ENCODE measurements around the gene NFATC4. TPM values are rescaled to one million over a fixed set of nuclear protein-coding genes. Genes with fewer than 3 reads are reported as not detected.

The NFATC4 gene
- total RNA-seq, 1 donor from 2014 or later, result 42.5 TPM

GRCh38 chr14:24335461-24336171, 32.4 kb upstream of the NFATC4 start:
- Histone ChIP-seq H3K27ac (peak overlapping the region; percentile 44), H3K36me3 (no peaks in the 10 kb centered on the region), H3K4me1 (peaks cover 57% of the 10 kb centered on the region), H3K9me3 (no peaks in the 10 kb centered on the region), H3K4me3 (peak overlapping the region; percentile 51), H3K27me3 (peaks cover 10% of the 10 kb centered on the region)
- no peak for TF ChIP-seq CTCF (IDR thresholded peaks at IDR 0.05)
- ATAC-seq (no peak), DNase-seq (peak; percentile 31)
- intact Hi-C loops (cut with DNase I), result no loop called here

- H3K4me1 ChIP-seq, result peaks cover 48% of the 10 kb centered on the region
- ATAC-seq (no peak), DNase-seq (no peak)
- intact Hi-C loops (cut with DNase I), result no loop called here
- H3K4me3 ChIP-seq, result no peak overlapping the region
- H3K27me3 ChIP-seq, result peaks cover 10% of the 10 kb centered on the region
- H3K9me3 ChIP-seq, result no peaks in the 10 kb centered on the region
- TF ChIP-seq CTCF (IDR thresholded peaks at IDR 0.05), result no peak
- no peaks in the 10 kb centered on the region for H3K36me3 ChIP-seq
- no peak overlapping the region for H3K27ac ChIP-seq
Observed at GRCh38 chr14:24337144-24337823, 30.7 kb upstream of the NFATC4 start.

GRCh38 chr14:24337824-24338175, 30.2 kb upstream of the NFATC4 start:
- DNase-seq (no peak), ATAC-seq (no peak)
- intact Hi-C loops (cut with DNase I), result no loop called here
- no peak overlapping the region for H3K27ac ChIP-seq
- H3K4me1 ChIP-seq, result peaks cover 43% of the 10 kb centered on the region
- H3K9me3 ChIP-seq, result no peaks in the 10 kb centered on the region
- H3K27me3 ChIP-seq, result peaks cover 10% of the 10 kb centered on the region
- H3K36me3 ChIP-seq, result no peaks in the 10 kb centered on the region
- H3K4me3 ChIP-seq, result no peak overlapping the region
- TF ChIP-seq CTCF (IDR thresholded peaks at IDR 0.05), result no peak

GRCh38 chr14:24338843-24339242, 29.1 kb upstream of the NFATC4 start:
- DNase-seq, result no peak
- intact Hi-C loops (cut with DNase I), result no loop called here

More at GRCh38 chr14:24338843-24339242, 29.1 kb upstream of the NFATC4 start:
- Histone ChIP-seq H3K27me3 (peaks cover 10% of the 10 kb centered on the region), H3K27ac (no peak overlapping the region), H3K36me3 (no peaks in the 10 kb centered on the region), H3K4me3 (peak overlapping the region; percentile 67), H3K9me3 (no peaks in the 10 kb centered on the region), H3K4me1 (peaks cover 34% of the 10 kb centered on the region)
- ATAC-seq, result no peak
- TF ChIP-seq CTCF (IDR thresholded peaks at IDR 0.05), result no peak
